Suprapubic skin (tissue), 4 donors: Measurements from ENCODE around the gene LRRC43.

Experiments used
- POLR2A ChIP-seq, 2 donors: fragments of 450-650 bp; IDR thresholded peaks; one replicate each; pipeline ENCODE4 v1.6.1; 2017; ENCODE audit warnings: antibody characterized with exemption in 2 of 2, mild to moderate bottlenecking in 2 of 2, moderate library complexity in 2 of 2
- POLR2AphosphoS5 ChIP-seq, 3 donors: sonication (generic); formaldehyde crosslinking; IDR thresholded peaks; one replicate each; pipeline ENCODE4 v1.6.1; 2017; ENCODE audit warnings: antibody characterized with exemption in 3 of 3
- TF ChIP-seq, protein P1 (sequence below), 2 donors: fragments of 200-600 bp in 1 of 2; fragments of 450-650 bp in 1 of 2; sonication (generic) in 1 of 2; IDR thresholded peaks; one replicate each; pipeline ENCODE4 v1.5.1; 2016 to 2019; ENCODE audit warnings: antibody characterized with exemption in 2 of 2, mild to moderate bottlenecking in 1 of 2, moderate library complexity in 1 of 2

DNA sequence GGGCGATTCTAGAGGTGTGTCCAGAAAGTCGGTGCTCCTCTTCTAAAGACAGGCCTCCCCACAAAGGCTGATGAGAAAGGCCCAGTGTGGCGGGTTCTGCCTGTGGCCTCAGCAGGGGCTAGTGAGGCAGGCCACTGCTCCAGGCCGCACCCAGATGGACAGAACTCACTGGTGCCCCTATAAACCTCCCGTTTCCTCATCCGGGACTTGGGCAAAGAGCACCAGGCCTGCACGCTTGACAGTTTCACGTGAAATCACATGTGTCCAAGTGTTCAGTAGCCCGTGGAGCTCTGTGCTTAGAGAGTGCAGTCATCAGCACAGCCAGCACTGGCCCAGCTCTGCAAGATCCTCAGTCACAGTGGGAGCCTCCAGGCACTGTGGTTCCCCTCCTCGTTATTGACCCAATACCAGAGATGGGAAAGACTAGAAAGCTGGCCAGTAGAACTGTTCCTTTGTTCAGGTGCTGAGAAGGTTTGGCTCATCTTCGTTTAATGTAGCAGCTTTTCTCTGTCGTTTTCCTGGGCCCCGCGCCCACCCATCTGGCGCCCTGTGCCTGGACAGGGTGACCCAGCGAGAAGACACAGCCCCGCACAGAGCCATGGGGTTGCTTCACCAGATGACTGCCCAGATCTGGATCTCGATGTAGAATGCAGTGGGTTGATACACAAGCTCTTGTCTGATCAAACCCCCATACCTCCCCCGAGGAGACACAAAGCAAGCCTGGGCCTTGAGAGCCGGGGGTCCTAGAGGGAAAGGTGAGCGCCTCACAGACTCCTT lies 35.2 kb upstream of the LRRC43 start:
- TF ChIP-seq POLR2AphosphoS5 (IDR thresholded peaks at IDR 0.05) = no peak
- TF ChIP-seq, protein P1, sequence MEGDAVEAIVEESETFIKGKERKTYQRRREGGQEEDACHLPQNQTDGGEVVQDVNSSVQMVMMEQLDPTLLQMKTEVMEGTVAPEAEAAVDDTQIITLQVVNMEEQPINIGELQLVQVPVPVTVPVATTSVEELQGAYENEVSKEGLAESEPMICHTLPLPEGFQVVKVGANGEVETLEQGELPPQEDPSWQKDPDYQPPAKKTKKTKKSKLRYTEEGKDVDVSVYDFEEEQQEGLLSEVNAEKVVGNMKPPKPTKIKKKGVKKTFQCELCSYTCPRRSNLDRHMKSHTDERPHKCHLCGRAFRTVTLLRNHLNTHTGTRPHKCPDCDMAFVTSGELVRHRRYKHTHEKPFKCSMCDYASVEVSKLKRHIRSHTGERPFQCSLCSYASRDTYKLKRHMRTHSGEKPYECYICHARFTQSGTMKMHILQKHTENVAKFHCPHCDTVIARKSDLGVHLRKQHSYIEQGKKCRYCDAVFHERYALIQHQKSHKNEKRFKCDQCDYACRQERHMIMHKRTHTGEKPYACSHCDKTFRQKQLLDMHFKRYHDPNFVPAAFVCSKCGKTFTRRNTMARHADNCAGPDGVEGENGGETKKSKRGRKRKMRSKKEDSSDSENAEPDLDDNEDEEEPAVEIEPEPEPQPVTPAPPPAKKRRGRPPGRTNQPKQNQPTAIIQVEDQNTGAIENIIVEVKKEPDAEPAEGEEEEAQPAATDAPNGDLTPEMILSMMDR (IDR thresholded peaks at IDR 0.05) = no peak
- no peak for TF ChIP-seq POLR2A (IDR thresholded peaks at IDR 0.05)
